HCT116 (cell line): ENCODE results near the gene FMN2. TPM values are rescaled to one million over a fixed set of nuclear protein-coding genes. Genes with fewer than 3 reads are reported as not detected.

Source experiments
- ATAC-seq: fragments of 200-7000 bp; cut with Tn5 transposase; 2 replicates; pipeline ENCODE4 v1.9.1; 2020; ENCODE audit warnings: mild to moderate bottlenecking, moderate library complexity
- BruUV-seq: library from RNA; stranded (reverse); fragments of 400-500 nt; replicated peaks from 2 replicates; lab custom pipeline; 2021; lab: Mats Ljungman, UMichigan
- CTCF ChIA-PET: fragments of 300-600 bp; sonication (Branson Sonifier 250); formaldehyde crosslinking; loops from one replicate; lab custom pipeline; 2021; ENCODE audit warnings: antibody characterized with exemption; lab: Charles Lee
- POLR2A ChIA-PET: fragments of 300-600, 350-600 bp; sonication (Branson Sonifier 250); formaldehyde crosslinking; loops from one replicate; lab custom pipeline; 2021; ENCODE audit warnings: antibody characterized with exemption; lab: Charles Lee
- RAD21 ChIA-PET, 2 experiments: fragments of 300-600 bp; sonication (Branson Sonifier 250); formaldehyde crosslinking; loops; one replicate each; lab custom pipeline; 2023; ENCODE audit warnings: low total read pairs in 2 of 2; ENCODE audit not compliant: uncharacterized antibody in 2 of 2, unreplicated experiment in 2 of 2, low non-redundant PET in 1 of 2; lab: Charles Lee
- DNase-seq: peaks from one replicate; pipeline ENCODE4 v3.0.0-alpha.2; 2010; ENCODE audit warnings: low read depth, low spot score
- H2AFZ ChIP-seq: fragments of 200-600 bp; shearing (Covaris generic), sonication (generic); 2 replicates; pipeline ENCODE4 v1.6.1; 2017; ENCODE audit warnings: low read depth, mixed run types, mixed read lengths, antibody characterized with exemption, low read length; ENCODE audit not compliant: poor library complexity, severe bottlenecking
- H3K27ac ChIP-seq: 2 replicates; pipeline ENCODE4 v1.5.1; 2012; ENCODE audit warnings: low read depth, low read length
- H3K27me3 ChIP-seq: fragments of 200-600 bp; sonication (generic); 2 replicates; pipeline ENCODE4 v1.6.1; 2016; ENCODE audit warnings: mixed run types, low read length, mixed read lengths; ENCODE audit not compliant: insufficient read depth
- H3K36me3 ChIP-seq, 2 experiments: fragments of 200-500 bp in 1 of 2; fragments of 200-600 bp in 1 of 2; sonication (Bioruptor generic) in 1 of 2; sonication (generic) in 1 of 2; 2 replicates each; pipeline versions ENCODE4 v1.5.1 to v1.6.1; 2014 to 2016; ENCODE audit warnings: low read length in 2 of 2, inconsistent platforms in 1 of 2, mixed read lengths in 1 of 2, mixed run types in 1 of 2; ENCODE audit not compliant: insufficient read depth in 2 of 2, control insufficient read depth in 1 of 2
- H3K4me1 ChIP-seq, 2 experiments: fragments of 200-600 bp in 1 of 2; sonication (generic) in 1 of 2; 2 replicates each; pipeline versions ENCODE4 v1.5.1 to v1.6.1; 2012 to 2017; ENCODE audit warnings: low read length in 2 of 2, inconsistent platforms in 1 of 2, mild to moderate bottlenecking in 1 of 2, mixed read lengths in 1 of 2, mixed run types in 1 of 2, moderate library complexity in 1 of 2; ENCODE audit not compliant: insufficient read depth in 2 of 2, control insufficient read depth in 1 of 2
- H3K4me2 ChIP-seq: fragments of 200-600 bp; sonication (generic); 2 replicates; pipeline ENCODE4 v1.6.1; 2017; ENCODE audit warnings: mixed run types, low read length, mixed read lengths
- H3K4me3 ChIP-seq, 2 experiments: fragments of 200-600 bp in 1 of 2; sonication (generic) in 1 of 2; replicated peaks in 1 of 2; 2 replicates each; pipeline ENCODE4 v1.5.1; 2011 to 2016; ENCODE audit warnings: low read length in 2 of 2, control low read depth in 1 of 2, low read depth in 1 of 2, mild to moderate bottlenecking in 1 of 2, mixed read lengths in 1 of 2, mixed run types in 1 of 2
- H3K79me2 ChIP-seq: fragments of 200-600 bp; sonication (generic); 2 replicates; pipeline ENCODE4 v1.6.1; 2017; ENCODE audit warnings: mild to moderate bottlenecking, mixed run types, low read length, moderate library complexity, mixed read lengths; ENCODE audit not compliant: insufficient read depth
- H3K9ac ChIP-seq: fragments of 200-600 bp; sonication (generic); 2 replicates; pipeline ENCODE4 v1.6.1; 2016; ENCODE audit warnings: low read length, mixed read lengths
- H3K9me2 ChIP-seq: fragments of 200-600 bp; sonication (generic), shearing (Covaris generic); 2 replicates; pipeline ENCODE4 v1.6.1; 2017; ENCODE audit warnings: mixed run types, mild to moderate bottlenecking, moderate library complexity; ENCODE audit not compliant: insufficient read depth
- H3K9me3 ChIP-seq, 2 experiments: fragments of 200-500 bp in 1 of 2; fragments of 200-600 bp in 1 of 2; sonication (Bioruptor generic) in 1 of 2; sonication (generic) in 1 of 2; 2 replicates each; pipeline ENCODE4 v1.6.1; 2014 to 2017; ENCODE audit warnings: low read length in 2 of 2, mixed read lengths in 2 of 2, inconsistent platforms in 1 of 2, low read depth in 1 of 2, mild to moderate bottlenecking in 1 of 2, mixed run types in 1 of 2, moderate library complexity in 1 of 2; ENCODE audit not compliant: control insufficient read depth in 1 of 2, insufficient read depth in 1 of 2
- H4K20me1 ChIP-seq: fragments of 200-600 bp; sonication (generic), shearing (Covaris generic); 2 replicates; pipeline ENCODE4 v1.6.1; 2017; ENCODE audit warnings: mixed run types, mild to moderate bottlenecking, moderate library complexity; ENCODE audit not compliant: insufficient read depth
- ELF1 ChIP-seq: IDR thresholded peaks from 2 replicates; pipeline ENCODE4 v1.6.1; 2012; ENCODE audit warnings: low read depth, borderline replicate concordance
- EZH2phosphoT487 ChIP-seq: fragments of 200-600 bp; IDR thresholded peaks from 2 replicates; pipeline ENCODE4 v1.6.1; 2018; ENCODE audit warnings: antibody characterized with exemption, borderline replicate concordance
- JUND ChIP-seq: IDR thresholded peaks from 2 replicates; pipeline ENCODE4 v1.6.1; 2012
- RAD21 ChIP-seq: IDR thresholded peaks from 2 replicates; pipeline ENCODE4 v1.6.1; 2012; ENCODE audit warnings: low read depth, mild to moderate bottlenecking
- SP1 ChIP-seq: IDR thresholded peaks from 2 replicates; pipeline ENCODE4 v1.6.1; 2012; ENCODE audit warnings: low read depth
- SRF ChIP-seq: IDR thresholded peaks from 2 replicates; pipeline ENCODE4 v1.6.1; 2012; ENCODE audit warnings: low read depth
- ZFX ChIP-seq: fragments of 450-650 bp; IDR thresholded peaks from 2 replicates; pipeline ENCODE4 v1.6.1; 2017
- ZNF274 ChIP-seq: fragments of 200-500 bp; sonication (Bioruptor generic); IDR thresholded peaks from 2 replicates; pipeline ENCODE4 v1.6.1; 2014; ENCODE audit warnings: mild to moderate bottlenecking, low read depth, low read length, inconsistent platforms
- intact Hi-C: fragments of 100-400 bp; cut with micrococcal nuclease; formaldehyde crosslinking; loops from 2 replicates; pipeline ENCODE4 v1.10.0; 2022
- total RNA-seq: library from RNA; stranded (reverse); gene quantifications from one replicate; pipeline ENCODE4 v1.2.1, GENCODE V29; 2021; ENCODE audit not compliant: unreplicated experiment
- TF ChIP-seq, protein P1 (sequence below): IDR thresholded peaks from 2 replicates; pipeline ENCODE4 v1.6.1; 2011; ENCODE audit warnings: mild to moderate bottlenecking, low read length, moderate library complexity; ENCODE audit not compliant: insufficient replicate concordance; ENCODE audit errors: extremely low read depth
- TF ChIP-seq, protein P2 (sequence below): IDR thresholded peaks from 2 replicates; pipeline ENCODE4 v1.6.1; 2012

The FMN2 gene
- total RNA-seq, 1 experiment from 2014 or later, result not detected

DNA sequence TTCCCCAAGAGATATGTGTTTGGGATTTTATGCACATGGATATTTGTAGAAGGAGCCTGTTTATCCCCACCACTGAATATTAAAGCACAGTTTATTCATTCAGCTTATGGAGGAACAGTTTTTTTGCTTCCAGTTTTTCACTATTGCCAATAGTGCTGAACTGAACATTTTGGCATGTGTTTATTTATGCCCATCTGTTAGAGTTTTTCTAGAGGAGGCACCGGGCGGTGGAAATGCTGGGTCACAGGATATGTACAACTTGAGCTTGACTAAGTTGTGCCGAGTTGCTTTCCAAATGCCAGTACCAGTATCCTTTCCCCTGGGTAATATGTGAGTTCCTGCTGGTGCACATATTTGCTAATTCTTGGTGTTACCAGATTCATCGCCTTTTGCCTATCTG, 409.0 kb downstream of the FMN2 start:
- POLR2A ChIA-PET, result no interaction called here
- Histone ChIP-seq H2AFZ (no peak overlapping the region), H3K9me2 (no peaks in the 10 kb centered on the region), H3K27me3 (no peaks in the 10 kb centered on the region), H3K36me3 (no peaks in the 10 kb centered on the region), H3K4me2 (no peak overlapping the region), H4K20me1 (no peaks in the 10 kb centered on the region), H3K27ac (no peak overlapping the region), H3K4me3 (no peak overlapping the region), H3K79me2 (no peaks in the 10 kb centered on the region), H3K4me1 (no peaks in the 10 kb centered on the region), H3K9me3 (peaks cover 15 to 16% of the 10 kb centered on the region in 2 experiments; a peak in 2 of 4 replicates), H3K9ac (no peak overlapping the region)
- TF ChIP-seq SRF, result no peak
- TF ChIP-seq ZNF274, result no peak
- no peak for TF ChIP-seq JUND
- TF ChIP-seq RAD21, result no peak
- TF ChIP-seq ZFX, result no peak
- TF ChIP-seq SP1, result no peak
- no peak for TF ChIP-seq ELF1
- TF ChIP-seq, protein P1, sequence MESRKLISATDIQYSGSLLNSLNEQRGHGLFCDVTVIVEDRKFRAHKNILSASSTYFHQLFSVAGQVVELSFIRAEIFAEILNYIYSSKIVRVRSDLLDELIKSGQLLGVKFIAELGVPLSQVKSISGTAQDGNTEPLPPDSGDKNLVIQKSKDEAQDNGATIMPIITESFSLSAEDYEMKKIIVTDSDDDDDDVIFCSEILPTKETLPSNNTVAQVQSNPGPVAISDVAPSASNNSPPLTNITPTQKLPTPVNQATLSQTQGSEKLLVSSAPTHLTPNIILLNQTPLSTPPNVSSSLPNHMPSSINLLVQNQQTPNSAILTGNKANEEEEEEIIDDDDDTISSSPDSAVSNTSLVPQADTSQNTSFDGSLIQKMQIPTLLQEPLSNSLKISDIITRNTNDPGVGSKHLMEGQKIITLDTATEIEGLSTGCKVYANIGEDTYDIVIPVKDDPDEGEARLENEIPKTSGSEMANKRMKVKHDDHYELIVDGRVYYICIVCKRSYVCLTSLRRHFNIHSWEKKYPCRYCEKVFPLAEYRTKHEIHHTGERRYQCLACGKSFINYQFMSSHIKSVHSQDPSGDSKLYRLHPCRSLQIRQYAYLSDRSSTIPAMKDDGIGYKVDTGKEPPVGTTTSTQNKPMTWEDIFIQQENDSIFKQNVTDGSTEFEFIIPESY, result no peak
- TF ChIP-seq, protein P2, sequence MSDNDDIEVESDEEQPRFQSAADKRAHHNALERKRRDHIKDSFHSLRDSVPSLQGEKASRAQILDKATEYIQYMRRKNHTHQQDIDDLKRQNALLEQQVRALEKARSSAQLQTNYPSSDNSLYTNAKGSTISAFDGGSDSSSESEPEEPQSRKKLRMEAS, result no peak
- RAD21 ChIA-PET, result no interaction called here
- ATAC-seq (no peak), DNase-seq (no peak)
- no TSS peak for BruUV-seq
- intact Hi-C loops, result no loop called here
- CTCF ChIA-PET, result no interaction called here

DNA sequence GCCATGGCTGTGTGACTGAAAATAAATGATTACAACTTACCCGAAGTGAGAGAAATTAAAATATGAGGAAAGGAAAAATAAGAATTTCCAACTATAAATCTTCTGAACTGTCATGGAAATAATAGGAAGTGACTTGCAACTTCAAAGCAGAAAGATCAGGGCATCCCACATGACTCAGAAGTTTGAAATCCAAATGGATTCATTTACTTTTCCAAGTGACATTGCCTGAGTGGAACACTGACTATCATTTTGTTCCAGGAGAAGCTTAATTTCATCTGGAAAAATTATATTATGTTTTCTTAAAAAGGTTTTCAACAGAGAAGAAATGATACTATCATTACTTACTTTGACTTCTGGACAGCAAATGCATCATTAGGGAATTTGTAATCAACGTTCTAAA, 409.4 kb downstream of the FMN2 start:
- peaks cover 15 to 16% of the 10 kb centered on the region in 2 experiments; a peak in 2 of 4 replicates for H3K9me3 ChIP-seq
- no peak for ATAC-seq
- intact Hi-C loops, result no loop called here
- TF ChIP-seq ZFX (no peak), EZH2phosphoT487 (no peak)
- no peaks in the 10 kb centered on the region for H3K9me2 ChIP-seq
- POLR2A ChIA-PET, result no interaction called here
- no peaks in the 10 kb centered on the region for H3K27me3 ChIP-seq
- CTCF ChIA-PET, result no interaction called here
- H3K36me3 ChIP-seq, result no peaks in the 10 kb centered on the region
- H3K4me3 ChIP-seq, result no peak overlapping the region
- H3K4me1 ChIP-seq, result no peaks in the 10 kb centered on the region
- H4K20me1 ChIP-seq, result no peaks in the 10 kb centered on the region
- no TSS peak for BruUV-seq
- H3K79me2 ChIP-seq, result no peaks in the 10 kb centered on the region
- no peak overlapping the region for H3K4me2 ChIP-seq
- no peak overlapping the region for H3K27ac ChIP-seq
- RAD21 ChIA-PET, result no interaction called here
- DNase-seq, result no peak
- no peak overlapping the region for H2AFZ ChIP-seq
- no peak overlapping the region for H3K9ac ChIP-seq
